Muscle layer of duodenum (tissue), 2 donors: Measurements from ENCODE around the gene FAM111B.
A peak's percentile ranks its signal among the peaks of the same experiment; 100 is the strongest.

ENCODE experiments used
- H3K27ac ChIP-seq: one replicate; pipeline ENCODE4 v1.7.0; 2013; ENCODE audit warnings: mild to moderate bottlenecking, low read length
- H3K27me3 ChIP-seq: one replicate; pipeline ENCODE4 v1.7.0; 2013; ENCODE audit warnings: low read depth, mild to moderate bottlenecking, control low read depth, low read length
- H3K36me3 ChIP-seq, 2 donors: one replicate each; pipeline ENCODE4 v1.7.0; 2013; ENCODE audit warnings: low read length in 2 of 2, control low read depth in 1 of 2, mild to moderate bottlenecking in 1 of 2; ENCODE audit not compliant: insufficient read depth in 2 of 2, control insufficient read depth in 1 of 2
- H3K4me1 ChIP-seq, 2 donors: one replicate each; pipeline ENCODE4 v1.7.0; 2013; ENCODE audit warnings: low read length in 2 of 2, mild to moderate bottlenecking in 2 of 2, control low read depth in 1 of 2, moderate library complexity in 1 of 2; ENCODE audit not compliant: insufficient read depth in 2 of 2, control insufficient read depth in 1 of 2
- H3K4me3 ChIP-seq, 2 donors: one replicate each; pipeline ENCODE4 v1.7.0; 2013; ENCODE audit warnings: low read length in 2 of 2, low read depth in 1 of 2, mild to moderate bottlenecking in 1 of 2
- H3K9me3 ChIP-seq, 2 donors: one replicate each; pipeline ENCODE4 v1.7.0; 2013; ENCODE audit warnings: low read length in 2 of 2, control low read depth in 1 of 2, mild to moderate bottlenecking in 1 of 2; ENCODE audit not compliant: control insufficient read depth in 1 of 2
- donor health status: healthy.

FAM111B gene

GRCh38 chr11:59142530-59143507, 35.8 kb downstream of the FAM111B start, which contains the start of gene FAM111A:
Gene FAM111A (plus strand): TSS chr11:59142856. CDS start chr11:59148873, 6,017 bp downstream.
- Histone ChIP-seq H3K9me3 (no peaks in the 10 kb centered on the region), H3K27ac (peak within 1 kb of the TSS; percentile 90), H3K4me1 (peaks cover 9 to 17% of the 10 kb centered on the region in 2 donors), H3K36me3 (peaks cover 0 to 9% of the 10 kb centered on the region in 2 donors), H3K4me3 (peak within 1 kb of the TSS; percentile 87 to 89), H3K27me3 (no peaks in the 10 kb centered on the region)

GRCh38 chr11:59144096-59144495, 37.1 kb downstream of the FAM111B start:
- H3K4me3 ChIP-seq: peak overlapping the region; percentile 87 to 89
- peaks cover 9 to 17% of the 10 kb centered on the region in 2 donors for H3K4me1 ChIP-seq
- peak overlapping the region; percentile 90 for H3K27ac ChIP-seq
- no peaks in the 10 kb centered on the region for H3K27me3 ChIP-seq
- H3K36me3 ChIP-seq: peaks cover 0 to 5% of the 10 kb centered on the region in 2 donors
- H3K9me3 ChIP-seq: no peaks in the 10 kb centered on the region

GRCh38 chr11:59144579-59145345, 37.7 kb downstream of the FAM111B start:
- Histone ChIP-seq H3K27me3 (no peaks in the 10 kb centered on the region), H3K4me1 (peaks cover 9 to 17% of the 10 kb centered on the region in 2 donors), H3K27ac (peak overlapping the region; percentile 90), H3K36me3 (peaks cover 0 to 8% of the 10 kb centered on the region in 2 donors), H3K4me3 (peak overlapping the region; percentile 87 to 89), H3K9me3 (no peaks in the 10 kb centered on the region)

- Histone ChIP-seq H3K36me3 (peaks cover 0 to 14% of the 10 kb centered on the region in 2 donors), H3K4me3 (peak overlapping the region; percentile 87 to 89), H3K9me3 (no peaks in the 10 kb centered on the region), H3K4me1 (peaks cover 9 to 17% of the 10 kb centered on the region in 2 donors), H3K27ac (peak overlapping the region; percentile 58), H3K27me3 (no peaks in the 10 kb centered on the region)
Observed at GRCh38 chr11:59145534-59145933, 38.5 kb downstream of the FAM111B start.

- Histone ChIP-seq H3K27ac (no peak overlapping the region), H3K4me3 (no peak overlapping the region), H3K36me3 (peaks cover 10 to 21% of the 10 kb centered on the region in 2 donors), H3K9me3 (no peaks in the 10 kb centered on the region), H3K4me1 (no peaks in the 10 kb centered on the region), H3K27me3 (no peaks in the 10 kb centered on the region)
Observed at GRCh38 chr11:59151761-59152160, 44.7 kb downstream of the FAM111B start.

GRCh38 chr11:59152312-59152951, 45.4 kb downstream of the FAM111B start:
- Histone ChIP-seq H3K36me3 (peaks cover 10 to 21% of the 10 kb centered on the region in 2 donors), H3K27ac (no peak overlapping the region), H3K4me1 (no peaks in the 10 kb centered on the region), H3K27me3 (no peaks in the 10 kb centered on the region), H3K9me3 (no peaks in the 10 kb centered on the region), H3K4me3 (no peak overlapping the region)

- Histone ChIP-seq H3K4me3 (no peak overlapping the region), H3K4me1 (no peaks in the 10 kb centered on the region), H3K36me3 (peaks cover 10 to 14% of the 10 kb centered on the region in 2 donors), H3K27me3 (no peaks in the 10 kb centered on the region), H3K27ac (no peak overlapping the region), H3K9me3 (no peaks in the 10 kb centered on the region)
Observed at GRCh38 chr11:59154610-59155009, 47.6 kb downstream of the FAM111B start.

- no peaks in the 10 kb centered on the region for H3K27me3 ChIP-seq
- H3K36me3 ChIP-seq: no peaks in the 10 kb centered on the region
- H3K9me3 ChIP-seq: no peaks in the 10 kb centered on the region
- no peak overlapping the region for H3K27ac ChIP-seq
- H3K4me3 ChIP-seq: no peak overlapping the region
- no peaks in the 10 kb centered on the region for H3K4me1 ChIP-seq
Observed at GRCh38 chr11:59157433-59157832, 50.4 kb downstream of the FAM111B start.

GRCh38 chr11:59158206-59159068, 51.4 kb downstream of the FAM111B start:
- no peaks in the 10 kb centered on the region for H3K27me3 ChIP-seq
- H3K4me3 ChIP-seq: no peak overlapping the region
- no peaks in the 10 kb centered on the region for H3K9me3 ChIP-seq
- H3K27ac ChIP-seq: no peak overlapping the region
- no peaks in the 10 kb centered on the region for H3K36me3 ChIP-seq
- no peaks in the 10 kb centered on the region for H3K4me1 ChIP-seq

GRCh38 chr11:59164028-59164427, 57.0 kb downstream of the FAM111B start:
- no peaks in the 10 kb centered on the region for H3K4me1 ChIP-seq
- H3K9me3 ChIP-seq: no peaks in the 10 kb centered on the region
- H3K36me3 ChIP-seq: no peaks in the 10 kb centered on the region
- no peak overlapping the region for H3K27ac ChIP-seq
- no peak overlapping the region for H3K4me3 ChIP-seq
- no peaks in the 10 kb centered on the region for H3K27me3 ChIP-seq
